ENCODE measurements around the gene DPEP1.
"Not testable (repeated sequence)": the region's sequence is repeated elsewhere in the genome, so short reads cannot be mapped to it uniquely, and the experiment has no call there.

Gene DPEP1

GRCh38 chr16:89657442-89658220 lies 44.2 kb downstream of the DPEP1 start, which contains the start of the genes CHMP1A and SPATA33:
TSS of gene CHMP1A (minus strand) at chr16:89657708. CDS start at chr16:89657588, 120 bp downstream.
TSS of gene SPATA33 (plus strand) at chr16:89657836. CDS start at chr16:89657912, 76 bp downstream.
- DNase-seq (ENCODE audit: low read depth) = peak; percentile 39
- H3K4me3 ChIP-seq (ENCODE audit: low read depth, low read length) = peak within 1 kb of the TSS; percentile 90
- in situ Hi-C loops (cut with HindIII; ENCODE audit: low sequenced_read_pairs) = no loop called here
- no peak for TF ChIP-seq CTCF (IDR thresholded peaks at IDR 0.05; ENCODE audit: low read depth, low read length, missing control alignments)

- in situ Hi-C loops (cut with HindIII; ENCODE audit: low sequenced_read_pairs) = no loop called here
- DNase-seq (ENCODE audit: low read depth) = no peak
- TF ChIP-seq CTCF (IDR thresholded peaks at IDR 0.05; ENCODE audit: low read depth, low read length, missing control alignments) = no peak
- peak overlapping the region; percentile 90 for H3K4me3 ChIP-seq (ENCODE audit: low read depth, low read length)
These were observed 44.9 kb downstream of the DPEP1 start for GRCh38 chr16:89658221-89658879.

- DNase-seq (ENCODE audit: low read depth) = no peak
- TF ChIP-seq CTCF (IDR thresholded peaks at IDR 0.05; ENCODE audit: low read depth, low read length, missing control alignments) = no peak
- in situ Hi-C loops (cut with HindIII; ENCODE audit: low sequenced_read_pairs) = no loop called here
- H3K4me3 ChIP-seq (ENCODE audit: low read depth, low read length) = no peak overlapping the region
These were observed 46.7 kb downstream of the DPEP1 start for GRCh38 chr16:89660146-89660545.

GRCh38 chr16:89661215-89661614 lies 47.8 kb downstream of the DPEP1 start:
- no peak for DNase-seq (ENCODE audit: low read depth)
- H3K4me3 ChIP-seq (ENCODE audit: low read depth, low read length) = no peak overlapping the region
- no peak for TF ChIP-seq CTCF (IDR thresholded peaks at IDR 0.05; ENCODE audit: low read depth, low read length, missing control alignments)
- in situ Hi-C loops (cut with HindIII; ENCODE audit: low sequenced_read_pairs) = no loop called here

- DNase-seq (ENCODE audit: low read depth); in situ Hi-C loops (cut with HindIII; ENCODE audit: low sequenced_read_pairs); H3K4me3 ChIP-seq (ENCODE audit: low read depth, low read length): not testable (repeated sequence)
These were observed 50.8 kb downstream of the DPEP1 start for GRCh38 chr16:89664238-89664637.

- peak; percentile 50 for TF ChIP-seq CTCF (IDR thresholded peaks at IDR 0.05; ENCODE audit: low read depth, low read length, missing control alignments)
- in situ Hi-C loops (cut with HindIII; ENCODE audit: low sequenced_read_pairs); H3K4me3 ChIP-seq (ENCODE audit: low read depth, low read length); DNase-seq (ENCODE audit: low read depth): not testable (repeated sequence)
These were observed 53.6 kb downstream of the DPEP1 start for GRCh38 chr16:89667000-89667399.

- no peak for TF ChIP-seq CTCF (IDR thresholded peaks at IDR 0.05; ENCODE audit: low read depth, low read length, missing control alignments)
- in situ Hi-C loops (cut with HindIII; ENCODE audit: low sequenced_read_pairs) = no loop called here
- DNase-seq (ENCODE audit: low read depth) = no peak
- H3K4me3 ChIP-seq (ENCODE audit: low read depth, low read length) = no peak overlapping the region
These were observed 54.2 kb downstream of the DPEP1 start for GRCh38 chr16:89667633-89668032.

All from astrocyte of the cerebellum (primary cell).